ENCODE data around the gene LYG1. TPM values are rescaled to one million over a fixed set of nuclear protein-coding genes. Genes with fewer than 3 reads are reported as not detected.
A peak's percentile ranks its signal among the peaks of the same experiment; 100 is the strongest.

The LYG1 gene
- total and polyA plus RNA-seq, 2 of the 13 experiments (the other 11 are each of a cell fraction or from before 2014, with no cell fraction given), result 1.00 to 2.9 TPM

DNA sequence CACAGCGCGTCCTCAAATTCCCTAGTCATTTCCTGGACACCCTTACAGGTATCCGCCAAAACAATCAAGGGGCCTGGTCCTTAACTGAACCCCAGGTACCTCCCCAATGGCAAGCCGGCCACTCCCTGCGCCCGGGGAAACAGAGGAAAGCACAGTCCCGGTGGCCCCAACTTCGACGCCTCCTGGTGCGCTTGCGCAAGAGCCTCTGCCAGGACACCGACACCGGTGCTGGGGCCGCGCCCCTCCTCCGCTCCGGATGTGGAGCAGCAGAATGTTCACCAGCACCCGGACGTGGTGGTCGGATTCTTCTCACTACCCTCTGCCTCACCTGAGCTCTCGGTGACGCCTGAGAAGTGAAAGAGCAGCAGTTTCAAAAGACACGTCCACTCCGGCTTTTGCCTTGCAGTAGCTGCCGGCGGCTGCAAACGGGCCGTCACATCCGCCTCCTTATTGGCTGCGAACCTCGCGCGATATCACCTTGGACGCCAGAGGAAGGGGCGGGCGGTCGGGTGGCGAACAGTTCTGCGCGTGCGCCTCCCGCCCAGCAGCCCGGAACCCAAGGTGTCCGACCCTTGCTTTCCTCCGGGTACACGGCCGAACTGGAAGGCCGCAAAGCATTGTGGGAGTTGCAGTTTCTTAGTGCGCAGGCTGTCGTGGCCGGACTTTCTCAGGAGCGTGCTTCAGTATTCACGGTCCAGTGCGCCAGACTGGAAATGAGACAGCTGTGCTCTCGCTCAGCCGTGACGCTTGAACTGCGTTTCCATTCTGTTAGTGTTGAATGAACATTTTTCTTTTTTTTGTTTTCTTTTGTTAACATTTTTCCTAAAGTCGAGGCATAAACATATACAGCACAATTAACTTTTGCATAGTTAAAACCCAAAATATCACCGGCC is 35.2 kb upstream of the LYG1 start, which contains the start of gene TXNDC9 (continued):
- TF ChIP-seq CBFB (CRISPR knock-in tag; IDR thresholded peaks at IDR 0.05) (peak; percentile 93), ZNF558 (CRISPR knock-in tag; IDR thresholded peaks at IDR 0.05; ENCODE audit: borderline replicate concordance) (peak; percentile 88; the same call in 1 of the 2 replicates), ZNF562 (CRISPR knock-in tag; IDR thresholded peaks at IDR 0.05; ENCODE audit: borderline replicate concordance) (no peak), SRY (CRISPR knock-in tag; IDR thresholded peaks at IDR 0.05) (peak; percentile 73; the same call in 1 of the 2 replicates), PTBP1 (IDR thresholded peaks at IDR 0.05; ENCODE audit: low read depth, low read length, poor library complexity, severe bottlenecking) (no peak), MEF2D (CRISPR knock-in tag; IDR thresholded peaks at IDR 0.05) (peak; percentile 91), ZNF253 (CRISPR knock-in tag; IDR thresholded peaks at IDR 0.05; ENCODE audit: borderline replicate concordance) (no peak), CEBPB (IDR thresholded peaks at IDR 0.05; ENCODE audit: borderline replicate concordance, low read depth, low read length) (peak; percentile 98), RORA (CRISPR knock-in tag; IDR thresholded peaks at IDR 0.05) (no peak), ZNF281 (CRISPR knock-in tag; IDR thresholded peaks at IDR 0.05; ENCODE audit: borderline replicate concordance) (peak; percentile 53; the same call in 1 of the 2 replicates)
- TF ChIP-seq, protein P1, sequence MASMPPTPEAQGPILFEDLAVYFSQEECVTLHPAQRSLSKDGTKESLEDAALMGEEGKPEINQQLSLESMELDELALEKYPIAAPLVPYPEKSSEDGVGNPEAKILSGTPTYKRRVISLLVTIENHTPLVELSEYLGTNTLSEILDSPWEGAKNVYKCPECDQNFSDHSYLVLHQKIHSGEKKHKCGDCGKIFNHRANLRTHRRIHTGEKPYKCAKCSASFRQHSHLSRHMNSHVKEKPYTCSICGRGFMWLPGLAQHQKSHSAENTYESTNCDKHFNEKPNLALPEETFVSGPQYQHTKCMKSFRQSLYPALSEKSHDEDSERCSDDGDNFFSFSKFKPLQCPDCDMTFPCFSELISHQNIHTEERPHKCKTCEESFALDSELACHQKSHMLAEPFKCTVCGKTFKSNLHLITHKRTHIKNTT (CRISPR knock-in tag; IDR thresholded peaks at IDR 0.05), result peak; percentile 21; the same call in 1 of the 2 replicates
- TF ChIP-seq, protein P2, sequence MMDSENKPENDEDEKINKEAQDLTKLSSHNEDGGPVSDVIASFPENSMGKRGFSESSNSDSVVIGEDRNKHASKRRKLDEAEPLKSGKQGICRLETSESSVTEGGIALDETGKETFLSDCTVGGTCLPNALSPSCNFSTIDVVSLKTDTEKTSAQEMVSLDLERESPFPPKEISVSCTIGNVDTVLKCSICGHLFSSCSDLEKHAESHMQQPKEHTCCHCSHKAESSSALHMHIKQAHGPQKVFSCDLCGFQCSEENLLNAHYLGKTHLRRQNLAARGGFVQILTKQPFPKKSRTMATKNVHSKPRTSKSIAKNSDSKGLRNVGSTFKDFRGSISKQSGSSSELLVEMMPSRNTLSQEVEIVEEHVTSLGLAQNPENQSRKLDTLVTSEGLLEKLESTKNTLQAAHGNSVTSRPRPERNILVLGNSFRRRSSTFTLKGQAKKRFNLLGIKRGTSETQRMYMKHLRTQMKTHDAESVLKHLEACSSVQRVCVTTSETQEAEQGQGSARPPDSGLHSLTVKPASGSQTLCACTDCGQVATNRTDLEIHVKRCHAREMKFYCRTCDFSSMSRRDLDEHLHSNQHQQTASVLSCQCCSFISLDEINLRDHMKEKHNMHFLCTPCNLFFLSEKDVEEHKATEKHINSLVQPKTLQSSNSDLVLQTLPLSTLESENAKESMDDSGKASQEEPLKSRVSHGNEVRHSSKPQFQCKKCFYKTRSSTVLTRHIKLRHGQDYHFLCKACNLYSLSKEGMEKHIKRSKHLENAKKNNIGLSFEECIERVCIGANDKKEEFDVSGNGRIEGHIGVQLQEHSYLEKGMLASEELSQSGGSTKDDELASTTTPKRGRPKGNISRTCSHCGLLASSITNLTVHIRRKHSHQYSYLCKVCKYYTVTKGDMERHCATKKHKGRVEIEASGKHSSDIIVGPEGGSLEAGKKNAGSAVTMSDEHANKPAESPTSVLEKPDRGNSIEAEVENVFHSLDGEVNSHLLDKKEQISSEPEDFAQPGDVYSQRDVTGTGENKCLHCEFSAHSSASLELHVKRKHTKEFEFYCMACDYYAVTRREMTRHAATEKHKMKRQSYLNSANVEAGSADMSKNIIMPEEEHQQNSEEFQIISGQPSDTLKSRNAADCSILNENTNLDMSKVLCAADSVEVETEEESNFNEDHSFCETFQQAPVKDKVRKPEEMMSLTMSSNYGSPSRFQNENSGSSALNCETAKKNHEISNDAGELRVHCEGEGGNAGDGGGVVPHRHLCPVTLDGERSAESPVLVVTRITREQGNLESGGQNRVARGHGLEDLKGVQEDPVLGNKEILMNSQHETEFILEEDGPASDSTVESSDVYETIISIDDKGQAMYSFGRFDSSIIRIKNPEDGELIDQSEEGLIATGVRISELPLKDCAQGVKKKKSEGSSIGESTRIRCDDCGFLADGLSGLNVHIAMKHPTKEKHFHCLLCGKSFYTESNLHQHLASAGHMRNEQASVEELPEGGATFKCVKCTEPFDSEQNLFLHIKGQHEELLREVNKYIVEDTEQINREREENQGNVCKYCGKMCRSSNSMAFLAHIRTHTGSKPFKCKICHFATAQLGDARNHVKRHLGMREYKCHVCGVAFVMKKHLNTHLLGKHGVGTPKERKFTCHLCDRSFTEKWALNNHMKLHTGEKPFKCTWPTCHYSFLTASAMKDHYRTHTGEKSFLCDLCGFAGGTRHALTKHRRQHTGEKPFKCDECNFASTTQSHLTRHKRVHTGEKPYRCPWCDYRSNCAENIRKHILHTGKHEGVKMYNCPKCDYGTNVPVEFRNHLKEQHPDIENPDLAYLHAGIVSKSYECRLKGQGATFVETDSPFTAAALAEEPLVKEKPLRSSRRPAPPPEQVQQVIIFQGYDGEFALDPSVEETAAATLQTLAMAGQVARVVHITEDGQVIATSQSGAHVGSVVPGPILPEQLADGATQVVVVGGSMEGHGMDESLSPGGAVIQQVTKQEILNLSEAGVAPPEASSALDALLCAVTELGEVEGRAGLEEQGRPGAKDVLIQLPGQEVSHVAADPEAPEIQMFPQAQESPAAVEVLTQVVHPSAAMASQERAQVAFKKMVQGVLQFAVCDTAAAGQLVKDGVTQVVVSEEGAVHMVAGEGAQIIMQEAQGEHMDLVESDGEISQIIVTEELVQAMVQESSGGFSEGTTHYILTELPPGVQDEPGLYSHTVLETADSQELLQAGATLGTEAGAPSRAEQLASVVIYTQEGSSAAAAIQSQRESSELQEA (CRISPR knock-in tag; IDR thresholded peaks at IDR 0.05; ENCODE audit: not compliant biosample characterization), result no peak
- TF ChIP-seq, protein P3, sequence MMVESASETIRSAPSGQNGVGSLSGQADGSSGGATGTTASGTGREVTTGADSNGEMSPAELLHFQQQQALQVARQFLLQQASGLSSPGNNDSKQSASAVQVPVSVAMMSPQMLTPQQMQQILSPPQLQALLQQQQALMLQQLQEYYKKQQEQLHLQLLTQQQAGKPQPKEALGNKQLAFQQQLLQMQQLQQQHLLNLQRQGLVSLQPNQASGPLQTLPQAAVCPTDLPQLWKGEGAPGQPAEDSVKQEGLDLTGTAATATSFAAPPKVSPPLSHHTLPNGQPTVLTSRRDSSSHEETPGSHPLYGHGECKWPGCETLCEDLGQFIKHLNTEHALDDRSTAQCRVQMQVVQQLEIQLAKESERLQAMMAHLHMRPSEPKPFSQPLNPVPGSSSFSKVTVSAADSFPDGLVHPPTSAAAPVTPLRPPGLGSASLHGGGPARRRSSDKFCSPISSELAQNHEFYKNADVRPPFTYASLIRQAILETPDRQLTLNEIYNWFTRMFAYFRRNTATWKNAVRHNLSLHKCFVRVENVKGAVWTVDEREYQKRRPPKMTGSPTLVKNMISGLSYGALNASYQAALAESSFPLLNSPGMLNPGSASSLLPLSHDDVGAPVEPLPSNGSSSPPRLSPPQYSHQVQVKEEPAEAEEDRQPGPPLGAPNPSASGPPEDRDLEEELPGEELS (CRISPR knock-in tag; IDR thresholded peaks at IDR 0.05), result peak; percentile 59
